Choroid plexus epithelial cell (primary cell): ENCODE results near the gene IRX4.

Experiments used
- DNase-seq: peaks from one replicate; pipeline ENCODE4 v3.0.0-alpha.2; 2010; ENCODE audit warnings: low read depth
- H3K4me3 ChIP-seq: 2 replicates; pipeline ENCODE4 v1.5.1; 2011; ENCODE audit warnings: low read depth, mild to moderate bottlenecking, control low read depth, low read length, moderate library complexity
- CTCF ChIP-seq: conservative IDR thresholded peaks from 2 replicates; pipeline ENCODE4 v1.5.1; 2011; ENCODE audit warnings: low read depth, mild to moderate bottlenecking, control low read depth, inconsistent platforms, low read length, moderate library complexity

Gene IRX4

GRCh38 chr5:1882337-1883119 lies at the start of gene IRX4:
Gene IRX4, minus strand, starts transcription at chr5:1882925. Its CDS starts 278 bp downstream, at chr5:1882647.
- no peak for TF ChIP-seq CTCF
- H3K4me3 ChIP-seq: no peak within 1 kb of the TSS
- no peak for DNase-seq

- H3K4me3 ChIP-seq: no peak overlapping the region
- no peak for TF ChIP-seq CTCF
- no peak for DNase-seq
These were observed 49.0 kb upstream of the IRX4 start for GRCh38 chr5:1931604-1932231.

GRCh38 chr5:1930880-1931603 lies 48.3 kb upstream of the IRX4 start:
- no peak for TF ChIP-seq CTCF
- no peak overlapping the region for H3K4me3 ChIP-seq
- no peak for DNase-seq

GRCh38 chr5:1930501-1930879 lies 47.8 kb upstream of the IRX4 start:
- no peak for DNase-seq
- no peak for TF ChIP-seq CTCF
- H3K4me3 ChIP-seq: no peak overlapping the region

GRCh38 chr5:1929108-1929991 lies 46.6 kb upstream of the IRX4 start:
- H3K4me3 ChIP-seq: no peak overlapping the region
- no peak for TF ChIP-seq CTCF
- no peak for DNase-seq

GRCh38 chr5:1926471-1927341 lies 44.0 kb upstream of the IRX4 start:
- H3K4me3 ChIP-seq: no peak overlapping the region
- no peak for TF ChIP-seq CTCF
- no peak for DNase-seq
